Stomach (tissue), 4 donors: ENCODE measurements around the gene SLC23A3.
"Not testable (repeated sequence)": the region's sequence is repeated elsewhere in the genome, so short reads cannot be mapped to it uniquely, and the experiment has no call there.

Source experiments
- CTCF ChIP-seq, 7 experiments: fragments of 450-650 bp in 4 of 7; fragments of 200-600 bp in 3 of 7; sonication (generic) in 3 of 7; IDR thresholded peaks; one replicate each; pipeline ENCODE4 v1.5.1; 2016 to 2019; ENCODE audit warnings: antibody characterized with exemption in 7 of 7, control low read depth in 2 of 7, mild to moderate bottlenecking in 1 of 7
- EP300 ChIP-seq: sonication (generic); formaldehyde crosslinking; IDR thresholded peaks from one replicate; pipeline ENCODE4 v1.6.1; 2017; ENCODE audit warnings: antibody characterized with exemption
- POLR2A ChIP-seq, 4 donors: fragments of 450-650 bp; IDR thresholded peaks; one replicate each; pipeline ENCODE4 v1.6.1; 2016; ENCODE audit warnings: antibody characterized with exemption in 4 of 4, control low read depth in 2 of 4, mild to moderate bottlenecking in 1 of 4, moderate library complexity in 1 of 4
- POLR2AphosphoS5 ChIP-seq, 3 donors: sonication (generic); formaldehyde crosslinking; IDR thresholded peaks; one replicate each; pipeline ENCODE4 v1.6.1; 2016; ENCODE audit warnings: antibody characterized with exemption in 3 of 3

GRCh38 chr2:219201331-219201730, 31.5 kb upstream of the SLC23A3 start:
- not testable (repeated sequence) for TF ChIP-seq CTCF (IDR thresholded peaks at IDR 0.05); EP300; POLR2AphosphoS5 (IDR thresholded peaks at IDR 0.05); POLR2A (IDR thresholded peaks at IDR 0.05)
